ENCODE results near the gene PLEKHM1.
"Not testable (repeated sequence)": the region's sequence is repeated elsewhere in the genome, so short reads cannot be mapped to it uniquely, and the experiment has no call there.

DNA sequence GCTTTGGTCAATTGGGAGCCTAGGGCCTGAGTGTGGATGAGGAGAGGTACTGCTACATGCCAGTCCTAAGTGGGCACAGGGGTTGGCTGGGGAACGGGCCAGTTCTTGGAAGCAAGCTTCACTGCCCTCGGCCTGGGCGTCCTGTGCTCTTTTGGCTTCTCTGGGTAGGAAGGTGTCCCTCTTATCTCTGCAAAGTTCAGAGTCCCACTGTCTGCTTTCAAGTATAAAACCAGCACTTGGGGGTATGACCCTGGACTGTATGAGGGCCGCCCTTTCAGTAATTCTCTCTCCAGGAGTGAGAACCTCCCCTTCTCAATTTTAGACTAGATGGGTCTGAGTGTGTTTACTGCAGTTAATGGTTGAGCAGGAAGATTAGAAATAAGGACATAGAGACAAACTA lies 1.6 kb upstream of the PLEKHM1 start:
- TF ChIP-seq POLR2AphosphoS5 (IDR thresholded peaks at IDR 0.05) = not testable (repeated sequence)
- TF ChIP-seq, protein P1, sequence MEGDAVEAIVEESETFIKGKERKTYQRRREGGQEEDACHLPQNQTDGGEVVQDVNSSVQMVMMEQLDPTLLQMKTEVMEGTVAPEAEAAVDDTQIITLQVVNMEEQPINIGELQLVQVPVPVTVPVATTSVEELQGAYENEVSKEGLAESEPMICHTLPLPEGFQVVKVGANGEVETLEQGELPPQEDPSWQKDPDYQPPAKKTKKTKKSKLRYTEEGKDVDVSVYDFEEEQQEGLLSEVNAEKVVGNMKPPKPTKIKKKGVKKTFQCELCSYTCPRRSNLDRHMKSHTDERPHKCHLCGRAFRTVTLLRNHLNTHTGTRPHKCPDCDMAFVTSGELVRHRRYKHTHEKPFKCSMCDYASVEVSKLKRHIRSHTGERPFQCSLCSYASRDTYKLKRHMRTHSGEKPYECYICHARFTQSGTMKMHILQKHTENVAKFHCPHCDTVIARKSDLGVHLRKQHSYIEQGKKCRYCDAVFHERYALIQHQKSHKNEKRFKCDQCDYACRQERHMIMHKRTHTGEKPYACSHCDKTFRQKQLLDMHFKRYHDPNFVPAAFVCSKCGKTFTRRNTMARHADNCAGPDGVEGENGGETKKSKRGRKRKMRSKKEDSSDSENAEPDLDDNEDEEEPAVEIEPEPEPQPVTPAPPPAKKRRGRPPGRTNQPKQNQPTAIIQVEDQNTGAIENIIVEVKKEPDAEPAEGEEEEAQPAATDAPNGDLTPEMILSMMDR (IDR thresholded peaks at IDR 0.05) = not testable (repeated sequence)
